ENCODE data around the gene IL13RA2.

GRCh38 chrX:114964374-114964773 is 53.0 kb downstream of the IL13RA2 start:
- TF ChIP-seq EZH2 (IDR thresholded peaks at IDR 0.05; ENCODE audit: low read depth, low read length, severe bottlenecking), result no peak
- no peak for TF ChIP-seq SIN3A (conservative IDR thresholded peaks at IDR 0.05 in 1 of 2, IDR thresholded peaks at IDR 0.05 in 1 of 2; ENCODE audit: low read depth in 1 of 2, low read length in 2 of 2)
- TF ChIP-seq YY1 (IDR thresholded peaks at IDR 0.05; ENCODE audit: low read depth, low read length), result no peak
- no peak for TF ChIP-seq FOSL1 (IDR thresholded peaks at IDR 0.05; ENCODE audit: insufficient read depth, low read depth, low read length)
- TF ChIP-seq, protein P1, sequence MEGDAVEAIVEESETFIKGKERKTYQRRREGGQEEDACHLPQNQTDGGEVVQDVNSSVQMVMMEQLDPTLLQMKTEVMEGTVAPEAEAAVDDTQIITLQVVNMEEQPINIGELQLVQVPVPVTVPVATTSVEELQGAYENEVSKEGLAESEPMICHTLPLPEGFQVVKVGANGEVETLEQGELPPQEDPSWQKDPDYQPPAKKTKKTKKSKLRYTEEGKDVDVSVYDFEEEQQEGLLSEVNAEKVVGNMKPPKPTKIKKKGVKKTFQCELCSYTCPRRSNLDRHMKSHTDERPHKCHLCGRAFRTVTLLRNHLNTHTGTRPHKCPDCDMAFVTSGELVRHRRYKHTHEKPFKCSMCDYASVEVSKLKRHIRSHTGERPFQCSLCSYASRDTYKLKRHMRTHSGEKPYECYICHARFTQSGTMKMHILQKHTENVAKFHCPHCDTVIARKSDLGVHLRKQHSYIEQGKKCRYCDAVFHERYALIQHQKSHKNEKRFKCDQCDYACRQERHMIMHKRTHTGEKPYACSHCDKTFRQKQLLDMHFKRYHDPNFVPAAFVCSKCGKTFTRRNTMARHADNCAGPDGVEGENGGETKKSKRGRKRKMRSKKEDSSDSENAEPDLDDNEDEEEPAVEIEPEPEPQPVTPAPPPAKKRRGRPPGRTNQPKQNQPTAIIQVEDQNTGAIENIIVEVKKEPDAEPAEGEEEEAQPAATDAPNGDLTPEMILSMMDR (IDR thresholded peaks at IDR 0.05; ENCODE audit: control extremely low read depth in 1 of 3, insufficient read depth in 1 of 3, low read depth in 1 of 3, low read length in 3 of 3), result no peak
- TF ChIP-seq SIRT6 (IDR thresholded peaks at IDR 0.05; ENCODE audit: low read length), result no peak
- no peak for TF ChIP-seq CEBPB (IDR thresholded peaks at IDR 0.05; ENCODE audit: low read depth, low read length)
- no peak for TF ChIP-seq SP2 (IDR thresholded peaks at IDR 0.05; ENCODE audit: low read length)
- no peak for TF ChIP-seq EP300 (IDR thresholded peaks at IDR 0.05; ENCODE audit: borderline replicate concordance in 1 of 2, low read depth in 2 of 2, low read length in 2 of 2)
- no peak for TF ChIP-seq POLR2A (IDR thresholded peaks at IDR 0.05; ENCODE audit: control extremely low read depth in 1 of 2, low read depth in 2 of 2, low read length in 2 of 2)
- no peak for TF ChIP-seq HDAC2 (IDR thresholded peaks at IDR 0.05; ENCODE audit: borderline replicate concordance in 1 of 2, low read depth in 2 of 2, low read length in 2 of 2)
